A549 (cell line): ENCODE data around the gene TMEM106B.
"Not testable (repeated sequence)": the region's sequence is repeated elsewhere in the genome, so short reads cannot be mapped to it uniquely, and the experiment has no call there.

Experiments
- BHLHE40 ChIP-seq: IDR thresholded peaks from 2 replicates; pipeline ENCODE4 v1.6.1; 2012; ENCODE audit warnings: low read depth, low read length, inconsistent platforms
- CHD2 ChIP-seq: fragments of 150-350 bp; IDR thresholded peaks from 2 replicates; pipeline ENCODE4 v1.6.1; 2014; ENCODE audit warnings: low read length; ENCODE audit not compliant: partially characterized antibody
- JUN ChIP-seq, 2 experiments: fragments of >200 bp; sonication (Bioruptor Twin); formaldehyde crosslinking; IDR thresholded peaks; 2 replicates in 1 of 2; 3 replicates in 1 of 2; pipeline ENCODE4 v1.6.1; 2016 to 2017
- KDM1A ChIP-seq: fragments of 200-600 bp; sonication (generic); IDR thresholded peaks from 2 replicates; pipeline ENCODE4 v1.6.1; 2016; ENCODE audit warnings: low read depth, mild to moderate bottlenecking
- MAFK ChIP-seq: fragments of 450-650 bp; IDR thresholded peaks from 2 replicates; pipeline ENCODE4 v1.6.1; 2014; ENCODE audit not compliant: partially characterized antibody
- POLR2A ChIP-seq: IDR thresholded peaks from 2 replicates; pipeline ENCODE4 v1.6.1; 2012; ENCODE audit warnings: mild to moderate bottlenecking, low read length
- RAD21 ChIP-seq, 2 experiments: fragments of >200 bp in 1 of 2; sonication (Bioruptor Twin) in 1 of 2; formaldehyde crosslinking in 1 of 2; IDR thresholded peaks in 1 of 2; conservative IDR thresholded peaks in 1 of 2; 2 replicates in 1 of 2; 3 replicates in 1 of 2; pipeline ENCODE4 v1.6.1; 2012 to 2018; ENCODE audit warnings: inconsistent platforms in 1 of 2
- RCOR1 ChIP-seq: fragments of 150-350 bp; IDR thresholded peaks from 2 replicates; pipeline ENCODE4 v1.6.1; 2014; ENCODE audit warnings: antibody characterized with exemption, low read length, low read depth
- SREBF2 ChIP-seq: fragments of 450-650 bp; IDR thresholded peaks from 2 replicates; pipeline ENCODE4 v1.6.1; 2014; ENCODE audit warnings: mild to moderate bottlenecking, moderate library complexity
- TF ChIP-seq, protein P1 (sequence below): fragments of 200-600 bp; sonication (generic); IDR thresholded peaks from 2 replicates; pipeline ENCODE4 v1.6.1; 2016; ENCODE audit warnings: antibody characterized with exemption, mild to moderate bottlenecking, moderate library complexity
- TF ChIP-seq, protein P2 (sequence below): fragments of >200 bp; sonication (Bioruptor Twin); formaldehyde crosslinking; IDR thresholded peaks from 3 replicates; pipeline ENCODE4 v1.5.1; 2016
- TF ChIP-seq, protein P3 (sequence below): IDR thresholded peaks from 2 replicates; pipeline ENCODE4 v1.6.1; 2012
- TF ChIP-seq, protein P4 (sequence below): IDR thresholded peaks from 2 replicates; pipeline ENCODE4 v1.6.1; 2012

DNA sequence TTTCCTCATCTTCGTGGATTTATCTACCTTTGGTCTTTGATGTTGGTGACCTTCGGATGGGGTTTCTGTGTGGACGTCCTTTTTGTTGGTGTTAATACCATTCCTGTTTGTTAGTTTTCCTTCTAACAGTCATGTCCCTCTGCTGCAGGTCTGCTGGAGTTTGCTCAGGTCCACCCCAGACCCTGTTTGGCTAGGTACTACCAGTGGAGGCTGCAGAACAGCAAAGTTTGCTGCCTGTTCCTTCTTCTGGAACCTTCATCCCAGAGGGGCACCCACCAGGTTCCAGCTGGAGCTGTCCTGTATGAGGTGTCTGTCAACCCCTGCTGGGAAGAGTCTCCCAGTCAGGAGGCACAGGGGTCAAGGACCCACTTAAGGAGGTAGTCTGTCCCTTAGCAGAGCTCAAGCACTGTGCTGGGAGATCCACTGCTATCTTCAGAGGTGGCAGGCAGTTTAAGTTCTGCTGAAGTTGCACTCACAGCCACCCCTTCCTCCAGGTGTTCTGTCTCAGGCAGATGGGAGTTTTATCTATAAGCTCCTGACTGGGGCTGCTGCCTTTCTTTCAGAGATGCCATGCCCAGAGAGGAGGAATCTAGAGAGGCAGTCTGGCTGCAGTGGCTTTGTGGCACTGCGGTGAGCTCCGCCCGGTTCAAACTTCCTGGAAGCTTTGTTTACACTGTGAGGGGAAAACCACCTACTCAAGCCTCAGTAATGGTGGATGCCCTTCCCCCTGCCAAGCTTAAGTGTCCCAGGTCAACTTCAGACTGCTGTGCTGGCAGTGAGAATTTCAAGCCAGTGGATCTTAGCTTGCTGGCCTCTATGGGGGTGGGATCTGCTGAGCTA is 40.9 kb upstream of the TMEM106B start:
- not testable (repeated sequence) for TF ChIP-seq JUN (IDR thresholded peaks at IDR 0.05); POLR2A; RCOR1; CHD2; KDM1A; SREBF2; RAD21 (conservative IDR thresholded peaks at IDR 0.05 in 1 of 2, IDR thresholded peaks at IDR 0.05 in 1 of 2); MAFK; BHLHE40
- TF ChIP-seq, protein P1, sequence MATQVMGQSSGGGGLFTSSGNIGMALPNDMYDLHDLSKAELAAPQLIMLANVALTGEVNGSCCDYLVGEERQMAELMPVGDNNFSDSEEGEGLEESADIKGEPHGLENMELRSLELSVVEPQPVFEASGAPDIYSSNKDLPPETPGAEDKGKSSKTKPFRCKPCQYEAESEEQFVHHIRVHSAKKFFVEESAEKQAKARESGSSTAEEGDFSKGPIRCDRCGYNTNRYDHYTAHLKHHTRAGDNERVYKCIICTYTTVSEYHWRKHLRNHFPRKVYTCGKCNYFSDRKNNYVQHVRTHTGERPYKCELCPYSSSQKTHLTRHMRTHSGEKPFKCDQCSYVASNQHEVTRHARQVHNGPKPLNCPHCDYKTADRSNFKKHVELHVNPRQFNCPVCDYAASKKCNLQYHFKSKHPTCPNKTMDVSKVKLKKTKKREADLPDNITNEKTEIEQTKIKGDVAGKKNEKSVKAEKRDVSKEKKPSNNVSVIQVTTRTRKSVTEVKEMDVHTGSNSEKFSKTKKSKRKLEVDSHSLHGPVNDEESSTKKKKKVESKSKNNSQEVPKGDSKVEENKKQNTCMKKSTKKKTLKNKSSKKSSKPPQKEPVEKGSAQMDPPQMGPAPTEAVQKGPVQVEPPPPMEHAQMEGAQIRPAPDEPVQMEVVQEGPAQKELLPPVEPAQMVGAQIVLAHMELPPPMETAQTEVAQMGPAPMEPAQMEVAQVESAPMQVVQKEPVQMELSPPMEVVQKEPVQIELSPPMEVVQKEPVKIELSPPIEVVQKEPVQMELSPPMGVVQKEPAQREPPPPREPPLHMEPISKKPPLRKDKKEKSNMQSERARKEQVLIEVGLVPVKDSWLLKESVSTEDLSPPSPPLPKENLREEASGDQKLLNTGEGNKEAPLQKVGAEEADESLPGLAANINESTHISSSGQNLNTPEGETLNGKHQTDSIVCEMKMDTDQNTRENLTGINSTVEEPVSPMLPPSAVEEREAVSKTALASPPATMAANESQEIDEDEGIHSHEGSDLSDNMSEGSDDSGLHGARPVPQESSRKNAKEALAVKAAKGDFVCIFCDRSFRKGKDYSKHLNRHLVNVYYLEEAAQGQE, result not testable (repeated sequence)
- TF ChIP-seq, protein P2, sequence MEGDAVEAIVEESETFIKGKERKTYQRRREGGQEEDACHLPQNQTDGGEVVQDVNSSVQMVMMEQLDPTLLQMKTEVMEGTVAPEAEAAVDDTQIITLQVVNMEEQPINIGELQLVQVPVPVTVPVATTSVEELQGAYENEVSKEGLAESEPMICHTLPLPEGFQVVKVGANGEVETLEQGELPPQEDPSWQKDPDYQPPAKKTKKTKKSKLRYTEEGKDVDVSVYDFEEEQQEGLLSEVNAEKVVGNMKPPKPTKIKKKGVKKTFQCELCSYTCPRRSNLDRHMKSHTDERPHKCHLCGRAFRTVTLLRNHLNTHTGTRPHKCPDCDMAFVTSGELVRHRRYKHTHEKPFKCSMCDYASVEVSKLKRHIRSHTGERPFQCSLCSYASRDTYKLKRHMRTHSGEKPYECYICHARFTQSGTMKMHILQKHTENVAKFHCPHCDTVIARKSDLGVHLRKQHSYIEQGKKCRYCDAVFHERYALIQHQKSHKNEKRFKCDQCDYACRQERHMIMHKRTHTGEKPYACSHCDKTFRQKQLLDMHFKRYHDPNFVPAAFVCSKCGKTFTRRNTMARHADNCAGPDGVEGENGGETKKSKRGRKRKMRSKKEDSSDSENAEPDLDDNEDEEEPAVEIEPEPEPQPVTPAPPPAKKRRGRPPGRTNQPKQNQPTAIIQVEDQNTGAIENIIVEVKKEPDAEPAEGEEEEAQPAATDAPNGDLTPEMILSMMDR, result not testable (repeated sequence)
- TF ChIP-seq, protein P3, sequence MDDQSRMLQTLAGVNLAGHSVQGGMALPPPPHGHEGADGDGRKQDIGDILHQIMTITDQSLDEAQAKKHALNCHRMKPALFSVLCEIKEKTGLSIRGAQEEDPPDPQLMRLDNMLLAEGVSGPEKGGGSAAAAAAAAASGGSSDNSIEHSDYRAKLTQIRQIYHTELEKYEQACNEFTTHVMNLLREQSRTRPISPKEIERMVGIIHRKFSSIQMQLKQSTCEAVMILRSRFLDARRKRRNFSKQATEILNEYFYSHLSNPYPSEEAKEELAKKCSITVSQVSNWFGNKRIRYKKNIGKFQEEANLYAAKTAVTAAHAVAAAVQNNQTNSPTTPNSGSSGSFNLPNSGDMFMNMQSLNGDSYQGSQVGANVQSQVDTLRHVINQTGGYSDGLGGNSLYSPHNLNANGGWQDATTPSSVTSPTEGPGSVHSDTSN, result not testable (repeated sequence)
- TF ChIP-seq, protein P4, sequence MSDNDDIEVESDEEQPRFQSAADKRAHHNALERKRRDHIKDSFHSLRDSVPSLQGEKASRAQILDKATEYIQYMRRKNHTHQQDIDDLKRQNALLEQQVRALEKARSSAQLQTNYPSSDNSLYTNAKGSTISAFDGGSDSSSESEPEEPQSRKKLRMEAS, result not testable (repeated sequence)
